Neural cell (in vitro differentiated cells): Measurements from ENCODE around the gene PPFIA3. TPM values are rescaled to one million over a fixed set of nuclear protein-coding genes. Genes with fewer than 3 reads are reported as not detected.

Experiments used
- H2AFZ ChIP-seq: fragments of 200-600, 300-800 bp; sonication (generic), shearing (Covaris generic); 2 replicates; pipeline ENCODE4 v1.6.0; 2014; ENCODE audit warnings: low read depth, mild to moderate bottlenecking, antibody characterized with exemption, low read length, moderate library complexity
- H3F3A ChIP-seq: fragments of 200-600 bp; shearing (Covaris generic); 2 replicates; pipeline ENCODE4 v1.6.1; 2016; ENCODE audit warnings: mild to moderate bottlenecking, moderate library complexity, mixed read lengths, antibody characterized with exemption, low read length; ENCODE audit not compliant: insufficient read depth, poor library complexity, severe bottlenecking
- H3K27ac ChIP-seq: fragments of 200-600, 300-800 bp; sonication (generic), shearing (Covaris generic); 2 replicates; pipeline ENCODE4 v1.5.1; 2014; ENCODE audit warnings: mild to moderate bottlenecking, low read length, moderate library complexity
- H3K27me3 ChIP-seq: fragments of 300-800, 200-600 bp; sonication (generic), shearing (Covaris generic); 2 replicates; pipeline ENCODE4 v1.6.0; 2014; ENCODE audit warnings: mild to moderate bottlenecking, low read depth, low read length, moderate library complexity; ENCODE audit not compliant: insufficient read depth
- H3K36me3 ChIP-seq: fragments of 300-800, 200-600 bp; sonication (generic), shearing (Covaris generic); 2 replicates; pipeline ENCODE4 v1.5.1; 2014; ENCODE audit warnings: mild to moderate bottlenecking, antibody characterized with exemption, low read length, moderate library complexity; ENCODE audit not compliant: insufficient read depth
- H3K4me2 ChIP-seq: fragments of 300-800, 200-600 bp; sonication (generic), shearing (Covaris generic); 2 replicates; pipeline ENCODE4 v1.6.0; 2014; ENCODE audit warnings: mild to moderate bottlenecking, low read length
- H3K4me3 ChIP-seq: fragments of 300-800, 200-600 bp; sonication (generic), shearing (Covaris generic); 2 replicates; pipeline ENCODE4 v1.5.1; 2014; ENCODE audit warnings: mild to moderate bottlenecking, low read length, moderate library complexity
- H3K79me2 ChIP-seq: fragments of 200-600 bp; shearing (Covaris generic); replicated peaks from 2 replicates; pipeline ENCODE4 v1.6.0; 2014; ENCODE audit warnings: mild to moderate bottlenecking, low read length, moderate library complexity; ENCODE audit not compliant: insufficient read depth
- H3K9ac ChIP-seq: fragments of 300-800, 200-600 bp; sonication (generic), shearing (Covaris generic); 2 replicates; pipeline ENCODE4 v1.6.1; 2016; ENCODE audit warnings: mild to moderate bottlenecking, low read length, mixed read lengths
- H3K9me2 ChIP-seq: fragments of 200-600 bp; shearing (Covaris generic); 2 replicates; pipeline ENCODE4 v1.6.1; 2016; ENCODE audit warnings: mild to moderate bottlenecking, low read length, mixed read lengths; ENCODE audit not compliant: insufficient read depth
- H3K9me3 ChIP-seq: fragments of 200-600, 300-800 bp; sonication (generic), shearing (Covaris generic); 2 replicates; pipeline ENCODE4 v1.6.1; 2016; ENCODE audit warnings: mild to moderate bottlenecking, mixed run types, low read length, moderate library complexity, mixed read lengths
- H4K20me1 ChIP-seq: fragments of 200-600 bp; shearing (Covaris generic); 2 replicates; pipeline ENCODE4 v1.6.1; 2016; ENCODE audit warnings: mild to moderate bottlenecking, mixed run types; ENCODE audit not compliant: insufficient read depth
- EP300 ChIP-seq: fragments of 450-650 bp; conservative IDR thresholded peaks from 2 replicates; pipeline ENCODE4 v1.6.1; 2014; ENCODE audit warnings: antibody characterized with exemption, mild to moderate bottlenecking, moderate library complexity; ENCODE audit not compliant: poor library complexity, severe bottlenecking
- EZH2 ChIP-seq: fragments of 200-600, 300-800 bp; shearing (Covaris generic), sonication (generic); IDR thresholded peaks from 2 replicates; pipeline ENCODE4 v1.6.1; 2014; ENCODE audit warnings: antibody characterized with exemption, low read length, borderline replicate concordance, mild to moderate bottlenecking; ENCODE audit not compliant: insufficient read depth, poor library complexity, severe bottlenecking
- MXI1 ChIP-seq: fragments of 450-650 bp; conservative IDR thresholded peaks from 2 replicates; pipeline ENCODE4 v1.6.1; 2014; ENCODE audit warnings: antibody characterized with exemption, mild to moderate bottlenecking; ENCODE audit not compliant: poor library complexity, severe bottlenecking
- POLR2AphosphoS5 ChIP-seq: IDR thresholded peaks from 2 replicates; pipeline ENCODE4 v1.6.1; 2012
- RAD21 ChIP-seq: fragments of 450-650 bp; conservative IDR thresholded peaks from 2 replicates; pipeline ENCODE4 v1.6.1; 2014; ENCODE audit warnings: antibody characterized with exemption, mild to moderate bottlenecking, moderate library complexity
- SMC3 ChIP-seq: fragments of 450-650 bp; conservative IDR thresholded peaks from 2 replicates; pipeline ENCODE4 v1.6.1; 2014; ENCODE audit warnings: antibody characterized with exemption, mild to moderate bottlenecking, moderate library complexity; ENCODE audit not compliant: poor library complexity
- TAF1 ChIP-seq: IDR thresholded peaks from 2 replicates; pipeline ENCODE4 v1.6.1; 2012; ENCODE audit warnings: low read depth
- polyA plus RNA-seq: library from polyadenylated mRNA; depleted of rRNA; stranded (reverse); fragments of >200 nt; gene quantifications from 2 replicates; pipeline ENCODE4 v1.2.3, GENCODE V29; 2014
- TF ChIP-seq, protein P1 (sequence below): fragments of 450-650 bp; IDR thresholded peaks from 2 replicates; pipeline ENCODE4 v1.5.1; 2014; ENCODE audit warnings: antibody characterized with exemption, mild to moderate bottlenecking, moderate library complexity; ENCODE audit not compliant: poor library complexity, severe bottlenecking
- TF ChIP-seq, protein P2 (sequence below): IDR thresholded peaks from 2 replicates; pipeline ENCODE4 v1.6.1; 2012; ENCODE audit warnings: borderline replicate concordance

The PPFIA3 gene
- polyA plus RNA-seq, 1 donor from 2014 or later = 80.7 TPM

- Histone ChIP-seq H4K20me1 (peaks cover 3% of the 10 kb centered on the region), H3K79me2 (no peaks in the 10 kb centered on the region), H3K4me2 (no peak overlapping the region), H3K36me3 (no peaks in the 10 kb centered on the region), H2AFZ (no peak overlapping the region), H3K4me3 (no peak overlapping the region), H3K9me2 (no peaks in the 10 kb centered on the region), H3K27me3 (no peaks in the 10 kb centered on the region), H3K9me3 (no peaks in the 10 kb centered on the region), H3K9ac (no peak overlapping the region), H3K27ac (no peak overlapping the region), H3F3A (no peaks in the 10 kb centered on the region)
- TF ChIP-seq, protein P1, sequence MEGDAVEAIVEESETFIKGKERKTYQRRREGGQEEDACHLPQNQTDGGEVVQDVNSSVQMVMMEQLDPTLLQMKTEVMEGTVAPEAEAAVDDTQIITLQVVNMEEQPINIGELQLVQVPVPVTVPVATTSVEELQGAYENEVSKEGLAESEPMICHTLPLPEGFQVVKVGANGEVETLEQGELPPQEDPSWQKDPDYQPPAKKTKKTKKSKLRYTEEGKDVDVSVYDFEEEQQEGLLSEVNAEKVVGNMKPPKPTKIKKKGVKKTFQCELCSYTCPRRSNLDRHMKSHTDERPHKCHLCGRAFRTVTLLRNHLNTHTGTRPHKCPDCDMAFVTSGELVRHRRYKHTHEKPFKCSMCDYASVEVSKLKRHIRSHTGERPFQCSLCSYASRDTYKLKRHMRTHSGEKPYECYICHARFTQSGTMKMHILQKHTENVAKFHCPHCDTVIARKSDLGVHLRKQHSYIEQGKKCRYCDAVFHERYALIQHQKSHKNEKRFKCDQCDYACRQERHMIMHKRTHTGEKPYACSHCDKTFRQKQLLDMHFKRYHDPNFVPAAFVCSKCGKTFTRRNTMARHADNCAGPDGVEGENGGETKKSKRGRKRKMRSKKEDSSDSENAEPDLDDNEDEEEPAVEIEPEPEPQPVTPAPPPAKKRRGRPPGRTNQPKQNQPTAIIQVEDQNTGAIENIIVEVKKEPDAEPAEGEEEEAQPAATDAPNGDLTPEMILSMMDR = no peak
- TF ChIP-seq, protein P2, sequence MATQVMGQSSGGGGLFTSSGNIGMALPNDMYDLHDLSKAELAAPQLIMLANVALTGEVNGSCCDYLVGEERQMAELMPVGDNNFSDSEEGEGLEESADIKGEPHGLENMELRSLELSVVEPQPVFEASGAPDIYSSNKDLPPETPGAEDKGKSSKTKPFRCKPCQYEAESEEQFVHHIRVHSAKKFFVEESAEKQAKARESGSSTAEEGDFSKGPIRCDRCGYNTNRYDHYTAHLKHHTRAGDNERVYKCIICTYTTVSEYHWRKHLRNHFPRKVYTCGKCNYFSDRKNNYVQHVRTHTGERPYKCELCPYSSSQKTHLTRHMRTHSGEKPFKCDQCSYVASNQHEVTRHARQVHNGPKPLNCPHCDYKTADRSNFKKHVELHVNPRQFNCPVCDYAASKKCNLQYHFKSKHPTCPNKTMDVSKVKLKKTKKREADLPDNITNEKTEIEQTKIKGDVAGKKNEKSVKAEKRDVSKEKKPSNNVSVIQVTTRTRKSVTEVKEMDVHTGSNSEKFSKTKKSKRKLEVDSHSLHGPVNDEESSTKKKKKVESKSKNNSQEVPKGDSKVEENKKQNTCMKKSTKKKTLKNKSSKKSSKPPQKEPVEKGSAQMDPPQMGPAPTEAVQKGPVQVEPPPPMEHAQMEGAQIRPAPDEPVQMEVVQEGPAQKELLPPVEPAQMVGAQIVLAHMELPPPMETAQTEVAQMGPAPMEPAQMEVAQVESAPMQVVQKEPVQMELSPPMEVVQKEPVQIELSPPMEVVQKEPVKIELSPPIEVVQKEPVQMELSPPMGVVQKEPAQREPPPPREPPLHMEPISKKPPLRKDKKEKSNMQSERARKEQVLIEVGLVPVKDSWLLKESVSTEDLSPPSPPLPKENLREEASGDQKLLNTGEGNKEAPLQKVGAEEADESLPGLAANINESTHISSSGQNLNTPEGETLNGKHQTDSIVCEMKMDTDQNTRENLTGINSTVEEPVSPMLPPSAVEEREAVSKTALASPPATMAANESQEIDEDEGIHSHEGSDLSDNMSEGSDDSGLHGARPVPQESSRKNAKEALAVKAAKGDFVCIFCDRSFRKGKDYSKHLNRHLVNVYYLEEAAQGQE = no peak
- TF ChIP-seq TAF1 (no peak), EZH2 (no peak), RAD21 (no peak), SMC3 (no peak), POLR2AphosphoS5 (no peak), EP300 (no peak), MXI1 (no peak)
Measured at GRCh38 chr19:49111218-49111998, 7.9 kb upstream of the PPFIA3 start.

- H2AFZ ChIP-seq = peak within 1 kb of the TSS; percentile 60
- peak within 1 kb of the TSS; percentile 82 for H3K9ac ChIP-seq
- peak within 1 kb of the TSS; percentile 71 for H3K27ac ChIP-seq
- H3F3A ChIP-seq = no peaks in the 10 kb centered on the region
- no peaks in the 10 kb centered on the region for H3K27me3 ChIP-seq
- no peaks in the 10 kb centered on the region for H3K79me2 ChIP-seq
- peak within 1 kb of the TSS; percentile 41 for H3K4me2 ChIP-seq
- no peaks in the 10 kb centered on the region for H3K36me3 ChIP-seq
- no peaks in the 10 kb centered on the region for H3K9me3 ChIP-seq
- H3K4me3 ChIP-seq = peak within 1 kb of the TSS; percentile 95
- no peaks in the 10 kb centered on the region for H3K9me2 ChIP-seq
- TF ChIP-seq, protein P2 = no peak
- peak; percentile 44 for TF ChIP-seq SMC3
- no peak for TF ChIP-seq EZH2
- peak; percentile 48 for TF ChIP-seq MXI1
- peak; percentile 73 for TF ChIP-seq POLR2AphosphoS5
- TF ChIP-seq RAD21 = peak; percentile 31
- TF ChIP-seq, protein P1 = peak; percentile 82
- peak; percentile 10 for TF ChIP-seq EP300
- no peak for TF ChIP-seq TAF1
- H4K20me1 ChIP-seq = no peaks in the 10 kb centered on the region
Measured at GRCh38 chr19:49113762-49114629, 5.3 kb upstream of the PPFIA3 start, which contains the start of gene LIN7B. Gene LIN7B, plus strand, starts transcription at chr19:49114370. Its CDS starts 35 bp downstream, at chr19:49114405.
